H1 (cell line): Measurements from ENCODE around the gene ARL6IP4. TPM values are rescaled to one million over a fixed set of nuclear protein-coding genes. Genes with fewer than 3 reads are reported as not detected.

ENCODE experiments used
- CTCF ChIA-PET: fragments of 300-600 bp; sonication (Branson Sonifier 250); formaldehyde crosslinking; loops from one replicate; lab custom pipeline; 2021; ENCODE audit not compliant: partially characterized antibody; lab: Charles Lee
- POLR2A ChIA-PET: fragments of 300-600 bp; sonication (Branson Sonifier 250); formaldehyde crosslinking; loops from one replicate; lab custom pipeline; 2021; ENCODE audit warnings: inconsistent platforms; ENCODE audit not compliant: partially characterized antibody; lab: Charles Lee
- DNase-seq, 2 experiments: peaks; one replicate each; pipeline versions ENCODE4 v3.0.0 to v3.0.0-alpha.2; 2010 to 2022; ENCODE audit warnings: low spot score in 2 of 2, low read depth in 1 of 2, mixed read lengths in 1 of 2
- FAIRE-seq: peaks from 2 replicates; lab custom pipeline; 2011; peaks lifted over from hg19 to GRCh38; lab: Jason Lieb, UNC
- H2AFZ ChIP-seq: 2 replicates; pipeline ENCODE4 v1.8.1; 2012; ENCODE audit warnings: low read length, inconsistent platforms
- H2AK5ac ChIP-seq: 2 replicates; pipeline ENCODE4 v1.6.1; 2013; ENCODE audit warnings: low read depth, low read length
- H2BK120ac ChIP-seq: replicated peaks from 2 replicates; pipeline ENCODE3; 2013; ENCODE audit warnings: low read depth, low read length, inconsistent platforms
- H2BK12ac ChIP-seq: 2 replicates; pipeline ENCODE4 v1.6.1; 2013; ENCODE audit warnings: low read depth, low read length
- H2BK15ac ChIP-seq: 2 replicates; pipeline ENCODE4 v1.6.1; 2013; ENCODE audit warnings: low read length
- H2BK20ac ChIP-seq: 2 replicates; pipeline ENCODE4 v1.6.1; 2013; ENCODE audit warnings: low read length
- H2BK5ac ChIP-seq: 2 replicates; pipeline ENCODE4 v1.6.1; 2013; ENCODE audit warnings: low read depth, low read length
- H3K14ac ChIP-seq: 2 replicates; pipeline ENCODE4 v1.6.1; 2013; ENCODE audit warnings: inconsistent platforms; ENCODE audit not compliant: insufficient read length
- H3K18ac ChIP-seq: 2 replicates; pipeline ENCODE4 v1.6.1; 2013; ENCODE audit warnings: low read length; ENCODE audit errors: extremely low read depth
- H3K23ac ChIP-seq: 2 replicates; pipeline ENCODE4 v1.6.1; 2013; ENCODE audit warnings: inconsistent platforms; ENCODE audit not compliant: insufficient read length
- H3K23me2 ChIP-seq: 2 replicates; pipeline ENCODE4 v1.6.1; 2013; ENCODE audit warnings: low read depth, low read length
- H3K27ac ChIP-seq: 2 replicates; pipeline ENCODE4 v1.6.1; 2011; ENCODE audit warnings: low read depth, low read length, inconsistent platforms
- H3K27me3 ChIP-seq, 4 experiments: replicated peaks in 1 of 4; 1 replicate in 1 of 4; 2 replicates in 3 of 4; pipeline versions ENCODE4 v1.6.1 to v1.8.1; 2011 to 2013; ENCODE audit warnings: low read length in 3 of 4, mild to moderate bottlenecking in 3 of 4, inconsistent platforms in 2 of 4, mixed read lengths in 2 of 4, moderate library complexity in 1 of 4; ENCODE audit not compliant: control insufficient read depth in 3 of 4, insufficient read depth in 3 of 4; ENCODE audit errors: extremely low read depth in 1 of 4
- H3K36me3 ChIP-seq, 4 experiments: 2 replicates each; pipeline versions ENCODE4 v1.6.1 to v1.8.1; 2011 to 2013; ENCODE audit warnings: mild to moderate bottlenecking in 4 of 4, low read length in 3 of 4, moderate library complexity in 2 of 4, control low read depth in 1 of 4, inconsistent platforms in 1 of 4; ENCODE audit not compliant: insufficient read depth in 4 of 4, control insufficient read depth in 2 of 4
- H3K4ac ChIP-seq: replicated peaks from 2 replicates; pipeline ENCODE3; 2013; ENCODE audit warnings: low read length, low read depth, mixed read lengths, inconsistent platforms; ENCODE audit not compliant: insufficient read length
- H3K4me1 ChIP-seq, 4 experiments: replicated peaks in 1 of 4; 1 replicate in 1 of 4; 2 replicates in 3 of 4; pipeline versions ENCODE4 v1.6.1 to v1.8.1; 2011 to 2013; ENCODE audit warnings: low read length in 3 of 4, inconsistent platforms in 2 of 4, mixed read lengths in 1 of 4; ENCODE audit not compliant: insufficient read depth in 4 of 4, control insufficient read depth in 3 of 4
- H3K4me2 ChIP-seq, 2 experiments: 2 replicates each; pipeline versions ENCODE4 v1.6.1 to v1.8.1; 2011 to 2013; ENCODE audit warnings: low read depth in 2 of 2, low read length in 2 of 2, control low read depth in 1 of 2, inconsistent platforms in 1 of 2, mild to moderate bottlenecking in 1 of 2; ENCODE audit not compliant: insufficient read depth in 1 of 2
- H3K4me3 ChIP-seq, 4 experiments: fragments of 200-600, 300-600 bp in 1 of 4; sonication (generic), shearing (Covaris generic), sonication (Bioruptor Twin) in 1 of 4; 2 replicates each; pipeline versions ENCODE4 v1.5.1 to v1.8.1; 2011 to 2016; ENCODE audit warnings: low read length in 4 of 4, low read depth in 3 of 4, control low read depth in 2 of 4, inconsistent platforms in 2 of 4, mild to moderate bottlenecking in 2 of 4, mixed read lengths in 1 of 4, moderate library complexity in 1 of 4; ENCODE audit not compliant: insufficient read depth in 2 of 4; ENCODE audit errors: extremely low read depth in 1 of 4
- H3K56ac ChIP-seq: replicated peaks from 2 replicates; pipeline ENCODE3; 2013; ENCODE audit warnings: low read depth, mild to moderate bottlenecking, mixed read lengths, low read length, inconsistent platforms; ENCODE audit not compliant: insufficient read length
- H3K79me1 ChIP-seq: 2 replicates; pipeline ENCODE4 v1.6.1; 2013; ENCODE audit warnings: low read depth, low read length, control low read depth
- H3K79me2 ChIP-seq, 2 experiments: 2 replicates each; pipeline versions ENCODE4 v1.6.1 to v1.8.1; 2012 to 2013; ENCODE audit warnings: low read length in 2 of 2, mild to moderate bottlenecking in 2 of 2, inconsistent platforms in 1 of 2; ENCODE audit not compliant: insufficient read depth in 2 of 2, control insufficient read depth in 1 of 2
- H3K9ac ChIP-seq, 4 experiments: replicated peaks in 1 of 4; 1 replicate in 1 of 4; 2 replicates in 3 of 4; pipeline versions ENCODE4 v1.6.1 to v1.8.1; 2011 to 2013; ENCODE audit warnings: low read depth in 3 of 4, low read length in 3 of 4, control low read depth in 2 of 4, mild to moderate bottlenecking in 2 of 4, moderate library complexity in 2 of 4, inconsistent platforms in 1 of 4; ENCODE audit errors: extremely low read depth in 1 of 4
- H3K9me3 ChIP-seq, 2 experiments: 2 replicates each; pipeline versions ENCODE4 v1.6.1 to v1.8.1; 2012 to 2013; ENCODE audit warnings: mild to moderate bottlenecking in 2 of 2, moderate library complexity in 2 of 2, control low read depth in 1 of 2, inconsistent platforms in 1 of 2, low read depth in 1 of 2, low read length in 1 of 2, mixed read lengths in 1 of 2; ENCODE audit not compliant: insufficient read depth in 2 of 2
- H4K20me1 ChIP-seq, 2 experiments: replicated peaks in 1 of 2; 2 replicates each; pipeline versions ENCODE3 to v1.8.1; 2011 to 2013; ENCODE audit warnings: inconsistent platforms in 2 of 2, low read length in 2 of 2, mild to moderate bottlenecking in 1 of 2; ENCODE audit not compliant: insufficient read depth in 2 of 2, control insufficient read depth in 1 of 2
- H4K5ac ChIP-seq: 2 replicates; pipeline ENCODE4 v1.6.1; 2013; ENCODE audit warnings: low read length, low read depth, mixed read lengths, inconsistent platforms; ENCODE audit not compliant: insufficient read length
- H4K8ac ChIP-seq: 2 replicates; pipeline ENCODE4 v1.8.0; 2013; ENCODE audit warnings: mild to moderate bottlenecking, moderate library complexity, low read length, inconsistent platforms; ENCODE audit not compliant: insufficient read depth; ENCODE audit errors: extremely low read depth
- H4K91ac ChIP-seq: replicated peaks from 2 replicates; pipeline ENCODE3; 2013; ENCODE audit warnings: low read length, mixed read lengths, inconsistent platforms; ENCODE audit not compliant: insufficient read length
- JUND ChIP-seq: IDR thresholded peaks from 2 replicates; pipeline ENCODE4 v1.6.1; 2011; ENCODE audit warnings: mild to moderate bottlenecking, improper control_type of control experiment, low read length
- KDM5A ChIP-seq: fragments of 200-600 bp; IDR thresholded peaks from 2 replicates; pipeline ENCODE4 v1.7.1; 2012; ENCODE audit warnings: mild to moderate bottlenecking, low read length, inconsistent platforms, mixed read lengths
- MAFK ChIP-seq: IDR thresholded peaks from 2 replicates; pipeline ENCODE4 v1.6.1; 2012; ENCODE audit warnings: low read depth, mild to moderate bottlenecking, improper control_type of control experiment, low read length
- PHF8 ChIP-seq: fragments of 200-600 bp; sonication (generic); conservative IDR thresholded peaks from 2 replicates; pipeline ENCODE4 v1.7.1; 2012; ENCODE audit warnings: low read depth, mild to moderate bottlenecking, inconsistent platforms, low read length, moderate library complexity
- POU5F1 ChIP-seq: IDR thresholded peaks from 2 replicates; pipeline ENCODE4 v1.6.1; 2011; ENCODE audit warnings: low read depth, mild to moderate bottlenecking, low read length, moderate library complexity
- RAD21 ChIP-seq, 2 experiments: IDR thresholded peaks in 1 of 2; conservative IDR thresholded peaks in 1 of 2; 2 replicates each; pipeline ENCODE4 v1.6.1; 2011; ENCODE audit warnings: low read depth in 2 of 2, low read length in 2 of 2, improper control_type of control experiment in 1 of 2, inconsistent platforms in 1 of 2, mild to moderate bottlenecking in 1 of 2, moderate library complexity in 1 of 2
- WGBS, 2 experiments: shearing (Covaris generic) in 1 of 2; methylation state at CpG; one replicate each; pipeline versions ENCODE4 v1.1.6 to v1.1.7; 2013 to 2015; ENCODE audit warnings: low lambda C conversion rate in 2 of 2, mixed read lengths in 2 of 2, inconsistent platforms in 1 of 2, low coverage in 1 of 2, missing lambda C conversion rate in 1 of 2; ENCODE audit not compliant: insufficient replicate concordance in 2 of 2, insufficient coverage in 1 of 2, insufficient read length in 1 of 2; ENCODE audit errors: extremely low coverage in 1 of 2, missing lambda C conversion rate in 1 of 2; 5-methylcytosine and 5-hydroxymethylcytosine counted together
- polyA plus RNA-seq, 7 experiments: library from polyadenylated mRNA; depleted of rRNA in 3 of 7; stranded (reverse) in 5 of 7; unstranded in 2 of 7; fragments of >200 nt in 5 of 7; fragments of 200-250 nt in 2 of 7; gene quantifications; 1 replicate in 5 of 7; 2 replicates in 1 of 7; 4 replicates in 1 of 7; pipeline versions ENCODE4 v1.2.1 to v1.2.3, GENCODE V29; 2011 to 2013; ENCODE audit warnings: missing spikeins in 2 of 7, mixed read lengths in 2 of 7
- total RNA-seq: library from RNA; stranded (reverse); fragmentation: NEBNext Ultra II Directional; extraction: Animal tissue kit (Norgen Biotek cat#: 25700); gene quantifications from 2 replicates; pipeline ENCODE4 v1.2.1, GENCODE V29; 2021

The ARL6IP4 gene
- total and polyA plus RNA-seq, 2 of the 8 experiments (the other 6 are each of a cell fraction or from before 2014, with no cell fraction given) = 76.4 to 109 TPM

GRCh38 chr12:123003257-123003656 lies 22.8 kb downstream of the ARL6IP4 start:
- TF ChIP-seq POU5F1 (no peak), JUND (no peak), MAFK (no peak), PHF8 (no peak), KDM5A (no peak), RAD21 (IDR thresholded peaks at IDR 0.05 in 1 of 2, conservative IDR thresholded peaks at IDR 0.05 in 1 of 2; ENCODE audit: low read depth in 2 of 2, low read length in 2 of 2) (no peak)
- Histone ChIP-seq H3K79me2 (no peaks in the 10 kb centered on the region), H4K8ac (no peak overlapping the region), H3K36me3 (no peaks in the 10 kb centered on the region), H2AK5ac (no peak overlapping the region), H2BK15ac (no peak overlapping the region), H4K91ac (no peak overlapping the region), H4K20me1 (no peaks in the 10 kb centered on the region), H3K27me3 (no peaks in the 10 kb centered on the region), H3K14ac (no peak overlapping the region), H2BK5ac (no peak overlapping the region), H2BK120ac (no peak overlapping the region), H3K4me3 (no peak overlapping the region), H3K4me2 (no peak overlapping the region), H3K27ac (no peak overlapping the region), H3K4me1 (no peaks in the 10 kb centered on the region), H3K23me2 (no peaks in the 10 kb centered on the region), H3K9me3 (no peaks in the 10 kb centered on the region), H3K4ac (no peak overlapping the region), H2BK20ac (no peak overlapping the region), H3K23ac (no peak overlapping the region), H3K18ac (no peak overlapping the region), H3K79me1 (no peaks in the 10 kb centered on the region), H3K56ac (no peak overlapping the region), H2BK12ac (no peak overlapping the region), H3K9ac (no peak overlapping the region), H2AFZ (no peak overlapping the region), H4K5ac (no peak overlapping the region)
- CTCF ChIA-PET = interaction anchor here (0.5 kb wide), 1 partner anchor 10 kb away, joined by 3 read pairs; no protein-coding TSS in a partner anchor
- DNase-seq (no peak), FAIRE-seq (no peak)
- POLR2A ChIA-PET = interaction anchor here (0.8 kb wide), 1 partner anchor 229 kb away, joined by 3 read pairs; the partner anchor contains the start of gene MPHOSPH9
- 90% methylated on average over 5 of the region's 6 CpGs; no CpG with 5 or more reads in 1 of the 2 experiments for WGBS, 2 experiments
